ENCODE data around the gene RGS17.
A peak's percentile ranks its signal among the peaks of the same experiment; 100 is the strongest.

Gene RGS17

GRCh38 chr6:153101461-153101860, 29.6 kb downstream of the RGS17 start:
- Histone ChIP-seq H3K79me1 (replicated peaks; ENCODE audit: low read length, poor library complexity, severe bottlenecking) (peaks cover 30% of the 10 kb centered on the region), H2BK5ac (ENCODE audit: low read depth, low read length, poor library complexity, severe bottlenecking) (no peak overlapping the region), H2AK5ac (ENCODE audit: low read length, severe bottlenecking) (no peak overlapping the region), H3K4me1 (ENCODE audit: control insufficient read depth, insufficient read depth, low read depth, low read length) (peaks cover 5% of the 10 kb centered on the region), H3K18ac (ENCODE audit: low read depth in 1 of 2, low read length in 2 of 2) (no peak overlapping the region), H3K36me3 (ENCODE audit: control insufficient read depth in 1 of 2, insufficient read depth in 2 of 2, low read depth in 1 of 2, low read length in 2 of 2) (peaks cover 4 to 11% of the 10 kb centered on the region in 2 experiments), H4K91ac (ENCODE audit: low read length) (peak overlapping the region; percentile 78), H2BK120ac (ENCODE audit: low read depth, low read length) (no peak overlapping the region), H3K23ac (ENCODE audit: low read length in 2 of 2) (no peak overlapping the region), H2AFZ (ENCODE audit: low read depth, low read length) (no peak overlapping the region), H3K4me3 (ENCODE audit: insufficient read depth in 1 of 2, low read depth in 1 of 2, low read length in 2 of 2) (no peak overlapping the region), H4K8ac (ENCODE audit: low read length) (no peak overlapping the region), H3K9me3 (ENCODE audit: control insufficient read depth, low read length) (no peaks in the 10 kb centered on the region), H3K27ac (ENCODE audit: low read length, poor library complexity, severe bottlenecking) (no peak overlapping the region), H3K9ac (ENCODE audit: low read length) (no peak overlapping the region), H3K27me3 (ENCODE audit: control insufficient read depth in 1 of 2, insufficient read depth in 1 of 2, low read length in 2 of 2) (no peaks in the 10 kb centered on the region), H2BK15ac (ENCODE audit: low read depth, poor library complexity, severe bottlenecking) (no peak overlapping the region), H3K14ac (ENCODE audit: low read length in 2 of 2) (no peak overlapping the region), H2BK12ac (ENCODE audit: low read length in 2 of 2) (no peak overlapping the region), H3K4ac (ENCODE audit: low read depth in 1 of 2, low read length in 2 of 2) (no peak overlapping the region), H3K4me2 (ENCODE audit: low read length, poor library complexity, severe bottlenecking) (no peak overlapping the region)
- DNase-seq: no peak
- 98% methylated on average over 3 of the region's 5 CpGs for WGBS

DNA sequence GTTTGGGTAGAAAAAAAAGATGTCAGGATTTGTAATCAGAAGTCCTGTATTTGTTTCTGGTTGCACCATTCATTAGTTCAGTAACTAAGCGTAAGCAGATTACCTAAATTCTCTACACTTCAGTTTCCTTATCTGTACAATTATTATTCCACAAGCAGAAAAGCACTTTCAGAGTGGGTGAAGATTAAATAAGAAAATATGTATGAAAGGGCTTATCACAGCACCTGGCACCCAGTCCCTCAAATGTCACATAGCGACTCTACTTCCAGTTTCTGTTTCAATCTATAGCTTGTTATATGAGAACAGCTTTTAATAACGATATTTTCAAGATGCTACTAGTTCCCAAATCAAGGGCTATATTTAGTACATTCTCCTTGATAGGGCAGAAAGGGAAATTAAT, 31.4 kb downstream of the RGS17 start:
- Histone ChIP-seq H3K79me1 (replicated peaks; ENCODE audit: low read length, poor library complexity, severe bottlenecking) (peaks cover 18% of the 10 kb centered on the region), H3K4me3 (ENCODE audit: insufficient read depth in 1 of 2, low read depth in 1 of 2, low read length in 2 of 2) (no peak overlapping the region), H3K36me3 (ENCODE audit: control insufficient read depth in 1 of 2, insufficient read depth in 2 of 2, low read depth in 1 of 2, low read length in 2 of 2) (peaks cover 0 to 11% of the 10 kb centered on the region in 2 experiments), H3K14ac (ENCODE audit: low read length in 2 of 2) (no peak overlapping the region), H2BK12ac (ENCODE audit: low read length in 2 of 2) (no peak overlapping the region), H2BK15ac (ENCODE audit: low read depth, poor library complexity, severe bottlenecking) (no peak overlapping the region), H3K4me2 (ENCODE audit: low read length, poor library complexity, severe bottlenecking) (no peak overlapping the region), H3K9me3 (ENCODE audit: control insufficient read depth, low read length) (no peaks in the 10 kb centered on the region), H3K9ac (ENCODE audit: low read length) (no peak overlapping the region), H4K91ac (ENCODE audit: low read length) (no peak overlapping the region), H2AFZ (ENCODE audit: low read depth, low read length) (no peak overlapping the region), H3K4me1 (ENCODE audit: control insufficient read depth, insufficient read depth, low read depth, low read length) (peaks cover 3% of the 10 kb centered on the region), H2BK120ac (ENCODE audit: low read depth, low read length) (no peak overlapping the region), H2AK5ac (ENCODE audit: low read length, severe bottlenecking) (no peak overlapping the region), H3K4ac (ENCODE audit: low read depth in 1 of 2, low read length in 2 of 2) (no peak overlapping the region), H3K27me3 (ENCODE audit: control insufficient read depth in 1 of 2, insufficient read depth in 1 of 2, low read length in 2 of 2) (no peaks in the 10 kb centered on the region), H3K18ac (ENCODE audit: low read depth in 1 of 2, low read length in 2 of 2) (no peak overlapping the region), H3K27ac (ENCODE audit: low read length, poor library complexity, severe bottlenecking) (no peak overlapping the region), H4K8ac (ENCODE audit: low read length) (no peak overlapping the region), H3K23ac (ENCODE audit: low read length in 2 of 2) (no peak overlapping the region), H2BK5ac (ENCODE audit: low read depth, low read length, poor library complexity, severe bottlenecking) (no peak overlapping the region)
- no peak for DNase-seq
- 100% methylated on average over 1 of the region's 3 CpGs for WGBS

DNA sequence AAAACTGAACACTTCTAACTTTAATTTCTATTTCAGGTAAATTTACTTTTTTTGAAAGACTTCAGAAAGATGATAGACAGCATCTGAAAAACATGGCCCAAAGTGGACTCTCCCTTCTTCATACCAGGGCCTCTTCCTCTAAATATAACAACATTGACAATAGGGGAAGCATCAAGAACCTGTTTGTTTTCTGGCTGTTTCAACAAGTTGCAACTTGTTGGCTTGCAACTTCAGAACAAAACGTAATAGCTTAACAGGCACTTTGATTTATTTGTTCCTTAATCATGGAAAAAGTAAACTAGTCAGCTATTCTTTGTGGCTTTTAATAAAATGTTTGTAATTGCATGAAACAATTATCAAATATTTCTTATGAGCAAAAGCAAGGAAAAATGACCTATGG, 34.3 kb downstream of the RGS17 start:
- Histone ChIP-seq H3K4ac (ENCODE audit: low read depth in 1 of 2, low read length in 2 of 2) (no peak overlapping the region), H3K4me3 (ENCODE audit: insufficient read depth in 1 of 2, low read depth in 1 of 2, low read length in 2 of 2) (no peak overlapping the region), H4K91ac (ENCODE audit: low read length) (no peak overlapping the region), H3K23ac (ENCODE audit: low read length in 2 of 2) (no peak overlapping the region), H2BK5ac (ENCODE audit: low read depth, low read length, poor library complexity, severe bottlenecking) (no peak overlapping the region), H3K36me3 (ENCODE audit: control insufficient read depth in 1 of 2, insufficient read depth in 2 of 2, low read depth in 1 of 2, low read length in 2 of 2) (peaks cover 0 to 7% of the 10 kb centered on the region in 2 experiments), H3K9me3 (ENCODE audit: control insufficient read depth, low read length) (no peaks in the 10 kb centered on the region), H3K4me1 (ENCODE audit: control insufficient read depth, insufficient read depth, low read depth, low read length) (no peaks in the 10 kb centered on the region), H3K18ac (ENCODE audit: low read depth in 1 of 2, low read length in 2 of 2) (no peak overlapping the region), H3K27me3 (ENCODE audit: control insufficient read depth in 1 of 2, insufficient read depth in 1 of 2, low read length in 2 of 2) (no peaks in the 10 kb centered on the region), H2AK5ac (ENCODE audit: low read length, severe bottlenecking) (no peak overlapping the region), H4K8ac (ENCODE audit: low read length) (no peak overlapping the region), H3K9ac (ENCODE audit: low read length) (no peak overlapping the region), H3K4me2 (ENCODE audit: low read length, poor library complexity, severe bottlenecking) (no peak overlapping the region), H3K27ac (ENCODE audit: low read length, poor library complexity, severe bottlenecking) (no peak overlapping the region), H2BK15ac (ENCODE audit: low read depth, poor library complexity, severe bottlenecking) (no peak overlapping the region), H2AFZ (ENCODE audit: low read depth, low read length) (no peak overlapping the region), H2BK12ac (ENCODE audit: low read length in 2 of 2) (no peak overlapping the region), H2BK120ac (ENCODE audit: low read depth, low read length) (no peak overlapping the region), H3K14ac (ENCODE audit: low read length in 2 of 2) (no peak overlapping the region), H3K79me1 (replicated peaks; ENCODE audit: low read length, poor library complexity, severe bottlenecking) (peaks cover 14% of the 10 kb centered on the region)
- no CpG with 5 or more reads among the region's 1 CpG for WGBS
- DNase-seq: no peak

GRCh38 chr6:153096031-153096430, 35.1 kb downstream of the RGS17 start:
- H2AFZ ChIP-seq (ENCODE audit: low read depth, low read length): no peak overlapping the region
- WGBS: 32% methylated on average over 4 of the region's 4 CpGs
- H2BK120ac ChIP-seq (ENCODE audit: low read depth, low read length): no peak overlapping the region
- H3K36me3 ChIP-seq (ENCODE audit: control insufficient read depth in 1 of 2, insufficient read depth in 2 of 2, low read depth in 1 of 2, low read length in 2 of 2): no peaks in the 10 kb centered on the region
- H3K4me2 ChIP-seq (ENCODE audit: low read length, poor library complexity, severe bottlenecking): no peak overlapping the region
- peaks cover 3% of the 10 kb centered on the region for H3K4me1 ChIP-seq (ENCODE audit: control insufficient read depth, insufficient read depth, low read depth, low read length)
- no peak overlapping the region for H2BK15ac ChIP-seq (ENCODE audit: low read depth, poor library complexity, severe bottlenecking)
- no peaks in the 10 kb centered on the region for H3K27me3 ChIP-seq (ENCODE audit: control insufficient read depth in 1 of 2, insufficient read depth in 1 of 2, low read length in 2 of 2)
- peak overlapping the region; percentile 30 for H4K8ac ChIP-seq (ENCODE audit: low read length)
- peak; percentile 66 for DNase-seq
- peak overlapping the region in 1 of 2 experiments; percentile 39 for H3K4ac ChIP-seq (ENCODE audit: low read depth in 1 of 2, low read length in 2 of 2)
- H3K9me3 ChIP-seq (ENCODE audit: control insufficient read depth, low read length): no peaks in the 10 kb centered on the region
- H3K27ac ChIP-seq (ENCODE audit: low read length, poor library complexity, severe bottlenecking): no peak overlapping the region
- H3K18ac ChIP-seq (ENCODE audit: low read depth in 1 of 2, low read length in 2 of 2): no peak overlapping the region
- no peak overlapping the region for H4K91ac ChIP-seq (ENCODE audit: low read length)
- H3K9ac ChIP-seq (ENCODE audit: low read length): peak overlapping the region; percentile 19
- H3K14ac ChIP-seq (ENCODE audit: low read length in 2 of 2): no peak overlapping the region
- no peak overlapping the region for H2BK12ac ChIP-seq (ENCODE audit: low read length in 2 of 2)
- no peak overlapping the region for H3K4me3 ChIP-seq (ENCODE audit: insufficient read depth in 1 of 2, low read depth in 1 of 2, low read length in 2 of 2)
- no peak overlapping the region for H2BK5ac ChIP-seq (ENCODE audit: low read depth, low read length, poor library complexity, severe bottlenecking)
- H3K23ac ChIP-seq (ENCODE audit: low read length in 2 of 2): no peak overlapping the region
- no peak overlapping the region for H2AK5ac ChIP-seq (ENCODE audit: low read length, severe bottlenecking)
- peaks cover 12% of the 10 kb centered on the region for H3K79me1 ChIP-seq (replicated peaks; ENCODE audit: low read length, poor library complexity, severe bottlenecking)

Measured in mesenchymal stem cell (in vitro differentiated cells and primary cell).